Measurements from ENCODE around the gene MXI1.
"Not testable (repeated sequence)": the region's sequence is repeated elsewhere in the genome, so short reads cannot be mapped to it uniquely, and the experiment has no call there.

The MXI1 gene

DNA sequence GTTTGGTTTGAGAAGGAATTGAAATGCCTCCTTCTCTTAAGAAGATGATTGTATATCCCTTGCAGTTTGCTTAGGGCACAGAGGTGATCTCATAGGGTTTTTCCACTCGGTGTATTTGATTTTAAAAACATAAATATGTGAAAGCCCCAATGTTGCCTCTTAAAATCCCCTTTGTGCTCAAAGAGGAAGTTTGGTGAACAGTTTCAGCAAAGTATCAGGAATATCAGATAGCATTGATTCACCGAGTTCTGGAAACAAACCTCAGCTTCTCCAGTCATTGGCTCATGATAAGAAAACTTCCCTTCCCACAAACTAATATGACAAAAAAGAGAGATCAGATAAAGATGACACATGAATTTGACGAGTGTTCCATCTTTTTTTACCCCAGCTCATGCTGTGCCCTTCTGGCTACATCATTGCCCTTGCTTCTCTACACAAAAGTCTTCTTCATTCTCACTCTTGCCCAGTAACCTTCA is 117.4 kb downstream of the MXI1 start:
- DNase-seq, result no peak

DNA sequence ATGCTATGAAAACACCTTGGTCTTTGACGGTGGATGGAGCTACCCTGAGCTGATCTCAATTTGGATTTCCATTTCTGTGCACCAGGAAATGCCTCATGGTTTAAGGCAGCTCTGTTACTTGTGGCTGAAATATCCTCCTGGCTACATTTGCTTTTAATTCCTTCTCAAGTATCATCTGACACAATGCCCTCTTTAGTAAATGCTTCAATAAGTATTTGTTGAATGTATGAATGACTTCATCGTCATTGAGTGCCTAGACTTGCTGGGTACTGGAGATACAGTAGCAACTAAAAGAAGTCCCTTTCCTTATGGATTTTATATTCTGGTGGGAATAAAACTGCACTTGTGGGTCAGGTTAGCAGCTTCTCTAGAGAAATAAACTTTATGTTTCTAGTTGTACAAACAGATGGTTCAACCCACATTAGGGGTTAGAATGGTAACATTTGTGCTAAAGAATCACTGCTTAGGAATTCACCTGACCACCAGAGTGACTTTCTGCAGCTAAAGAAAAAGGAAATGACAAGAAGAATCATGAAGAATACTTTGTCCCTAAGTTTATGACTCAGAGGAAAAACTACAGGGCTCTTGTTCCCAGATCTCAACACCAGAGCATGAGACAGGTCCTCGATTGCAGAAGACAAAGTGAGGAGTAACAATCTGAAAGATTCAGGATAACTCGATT is 119.1 kb downstream of the MXI1 start:
- no peak for DNase-seq

GRCh38 chr10:110327262-110327914 is 120.0 kb downstream of the MXI1 start:
- DNase-seq, result no peak

- no peak for DNase-seq
These were observed 123.3 kb downstream of the MXI1 start for GRCh38 chr10:110330675-110331074.

GRCh38 chr10:110331226-110331795 is 123.9 kb downstream of the MXI1 start:
- DNase-seq, result not testable (repeated sequence)

DNA sequence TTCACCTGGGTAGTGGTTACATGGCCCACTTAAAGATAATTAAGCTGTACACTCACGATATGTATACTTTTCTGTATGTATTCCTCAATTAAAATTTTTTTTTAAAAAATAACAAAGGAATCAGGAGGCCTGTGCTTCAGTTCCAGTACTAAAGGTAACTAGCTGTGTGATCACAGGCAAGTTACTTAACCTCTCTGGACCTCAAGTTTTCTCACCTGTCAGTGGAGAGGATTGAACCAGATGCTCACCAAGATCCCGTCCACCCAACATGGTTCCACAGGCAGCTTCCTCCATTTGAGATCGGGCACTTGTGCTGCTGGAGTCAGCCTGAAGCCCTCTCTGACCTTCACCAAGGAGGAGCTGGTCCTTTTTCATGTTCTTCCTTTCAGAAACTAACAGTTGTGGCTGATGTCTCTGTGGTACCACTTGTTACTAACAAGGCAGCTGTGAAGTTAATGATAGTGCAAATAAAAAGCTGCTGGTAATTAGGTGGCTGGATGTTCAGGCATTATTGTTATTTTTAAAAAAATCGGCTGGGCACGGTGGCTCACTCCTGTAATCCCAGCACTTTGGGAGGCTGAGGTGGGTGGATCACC is 126.8 kb downstream of the MXI1 start:
- DNase-seq, result no peak

DNA sequence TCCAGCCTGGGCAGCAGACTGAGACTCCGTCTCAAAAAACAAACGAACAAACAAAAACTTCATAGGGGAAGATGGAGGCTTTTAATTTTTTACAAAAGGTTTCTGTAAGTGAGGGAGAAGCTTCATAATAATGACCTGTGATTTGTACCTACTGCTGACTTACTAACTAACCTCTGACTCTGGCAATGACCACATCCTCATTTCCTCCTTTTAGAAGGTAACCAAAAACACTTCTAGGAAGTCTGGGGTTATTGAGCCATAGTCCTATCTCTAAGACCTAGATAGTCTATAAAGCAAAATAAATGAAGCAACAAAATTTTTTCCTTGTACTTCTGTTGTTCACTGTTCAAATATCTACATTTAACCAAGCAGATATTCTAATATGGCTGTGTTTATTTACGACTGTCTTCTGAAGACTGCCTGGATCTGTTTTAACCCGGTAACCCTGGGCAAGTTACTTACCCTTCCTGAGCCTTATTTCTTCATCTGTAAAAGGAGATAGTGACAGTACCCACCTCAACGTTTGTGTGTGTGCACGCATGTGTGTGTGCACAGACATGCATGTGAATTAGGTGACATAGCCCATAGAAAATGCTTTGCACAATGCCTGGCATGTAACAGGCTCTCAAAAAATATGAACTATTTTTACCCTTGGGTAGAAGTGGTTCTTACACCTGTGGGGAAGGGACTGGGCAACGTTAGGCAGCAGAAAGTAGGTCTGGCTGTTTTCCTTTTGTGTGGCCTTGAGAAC is 128.1 kb downstream of the MXI1 start:
- no peak for DNase-seq

DNA sequence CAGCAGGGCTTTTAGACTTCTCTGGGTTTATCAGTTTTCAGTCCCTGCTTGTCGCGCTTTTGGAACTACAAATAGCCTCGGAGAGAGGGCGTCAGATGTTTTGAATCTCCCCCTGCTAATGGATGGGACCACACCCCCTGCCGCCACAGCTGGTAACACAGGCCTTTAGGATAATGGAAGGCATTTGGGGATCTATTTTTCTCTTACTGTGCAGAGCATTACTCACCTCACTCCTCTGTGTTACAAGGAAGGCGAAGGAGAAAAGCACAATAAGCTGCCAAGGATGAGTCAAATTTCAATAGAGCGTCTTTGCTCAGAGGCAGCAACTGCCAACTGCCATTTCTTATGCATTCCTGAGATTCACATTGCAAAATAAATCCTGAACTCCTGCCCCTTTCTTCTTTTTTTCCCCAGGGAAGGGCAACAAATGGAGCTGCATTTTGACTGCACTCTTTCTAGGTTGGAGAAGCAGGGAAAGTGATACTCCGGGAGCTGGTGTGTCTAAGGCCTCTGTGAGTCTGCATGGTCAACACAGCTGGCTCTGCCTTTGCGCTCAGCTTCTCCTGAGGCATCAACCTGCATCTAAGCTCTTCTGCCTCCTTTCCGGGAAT is 128.8 kb downstream of the MXI1 start:
- no peak for DNase-seq

Data from activated CD8-positive, alpha-beta memory T cell treated with anti-CD3 and anti-CD28 coated beads, Interleukin-2, amount 50 U/mL, for 4 hours (primary cell).